SK-N-SH (cell line): Measurements from ENCODE around the gene SLC26A1. TPM values are rescaled to one million over a fixed set of nuclear protein-coding genes. Genes with fewer than 3 reads are reported as not detected.

Source experiments
- CTCF ChIA-PET: fragments of 300-600, 350-600 bp; formaldehyde crosslinking; extraction: SDS; loops from one replicate; lab custom pipeline; 2021; lab: Yijun Ruan, JAX
- POLR2A ChIA-PET: fragments of 350-600 bp; sonication (Branson Sonifier 250); formaldehyde crosslinking; extraction: SDS; loops from one replicate; lab custom pipeline; 2020; ENCODE audit warnings: antibody characterized with exemption, inconsistent platforms; lab: Yijun Ruan, JAX
- DNase-seq: peaks from one replicate; pipeline ENCODE4 v3.0.0; 2012
- H2AFZ ChIP-seq: fragments of 200-600 bp; sonication (generic); 2 replicates; pipeline ENCODE4 v1.8.1; 2016; ENCODE audit warnings: antibody characterized with exemption, mild to moderate bottlenecking, low read depth
- H3F3A ChIP-seq: fragments of 200-600 bp; sonication (generic); replicated peaks from 2 replicates; pipeline ENCODE3; 2016; ENCODE audit warnings: antibody characterized with exemption, mild to moderate bottlenecking; ENCODE audit not compliant: insufficient read depth
- H3K27ac ChIP-seq, 2 experiments: fragments of 200-500 bp in 1 of 2; fragments of 200-600 bp in 1 of 2; sonication (Bioruptor generic) in 1 of 2; sonication (generic), shearing (Covaris generic) in 1 of 2; 2 replicates each; pipeline versions ENCODE4 v1.5.1 to v1.6.1; 2014 to 2016; ENCODE audit warnings: low read depth in 2 of 2, inconsistent platforms in 1 of 2, low read length in 1 of 2, mild to moderate bottlenecking in 1 of 2, mixed read lengths in 1 of 2
- H3K27me3 ChIP-seq: fragments of 200-600 bp; sonication (generic), shearing (Covaris generic); 2 replicates; pipeline ENCODE4 v1.6.1; 2016; ENCODE audit warnings: mixed run types; ENCODE audit not compliant: insufficient read depth
- H3K36me3 ChIP-seq, 2 experiments: fragments of 200-500 bp in 1 of 2; fragments of 200-600 bp in 1 of 2; sonication (Bioruptor generic) in 1 of 2; sonication (generic) in 1 of 2; replicated peaks in 1 of 2; 2 replicates each; pipeline versions ENCODE3 to v1.5.1; 2014 to 2016; ENCODE audit warnings: low read length in 1 of 2, mild to moderate bottlenecking in 1 of 2; ENCODE audit not compliant: insufficient read depth in 2 of 2, control insufficient read depth in 1 of 2
- H3K4me1 ChIP-seq, 2 experiments: fragments of 200-500 bp in 1 of 2; fragments of 200-600 bp in 1 of 2; sonication (Bioruptor generic) in 1 of 2; sonication (generic), shearing (Covaris generic) in 1 of 2; 2 replicates each; pipeline versions ENCODE4 v1.5.1 to v1.6.1; 2014 to 2016; ENCODE audit warnings: low read depth in 1 of 2, low read length in 1 of 2, mixed run types in 1 of 2; ENCODE audit not compliant: insufficient read depth in 2 of 2, control insufficient read depth in 1 of 2
- H3K4me2 ChIP-seq: fragments of 200-600 bp; sonication (generic), shearing (Covaris generic); 2 replicates; pipeline ENCODE4 v1.6.1; 2017; ENCODE audit warnings: mixed run types
- H3K4me3 ChIP-seq, 2 experiments: fragments of 200-500 bp in 1 of 2; fragments of 200-600 bp in 1 of 2; sonication (Bioruptor generic) in 1 of 2; sonication (generic), shearing (Covaris generic) in 1 of 2; 2 replicates each; pipeline versions ENCODE4 v1.5.1 to v1.8.1; 2014 to 2016; ENCODE audit warnings: low read depth in 2 of 2, inconsistent platforms in 1 of 2, low read length in 1 of 2, mild to moderate bottlenecking in 1 of 2, mixed read lengths in 1 of 2, moderate library complexity in 1 of 2
- H3K79me2 ChIP-seq: fragments of 200-600 bp; sonication (generic); 2 replicates; pipeline ENCODE4 v1.8.1; 2017; ENCODE audit warnings: mild to moderate bottlenecking; ENCODE audit not compliant: insufficient read depth
- H3K9ac ChIP-seq: fragments of 200-600 bp; sonication (generic); 2 replicates; pipeline ENCODE4 v1.6.1; 2017; ENCODE audit warnings: mixed run types
- H3K9me2 ChIP-seq: fragments of 200-600 bp; sonication (generic); 2 replicates; pipeline ENCODE4 v1.6.1; 2017; ENCODE audit warnings: mixed run types
- H3K9me3 ChIP-seq: fragments of 200-600 bp; sonication (generic); 2 replicates; pipeline ENCODE4 v1.6.1; 2017; ENCODE audit warnings: mixed run types, mild to moderate bottlenecking, moderate library complexity
- H4K20me1 ChIP-seq: fragments of 200-600 bp; sonication (generic); 2 replicates; pipeline ENCODE4 v1.6.1; 2017; ENCODE audit warnings: mild to moderate bottlenecking, mixed run types; ENCODE audit not compliant: insufficient read depth
- CHD2 ChIP-seq: fragments of 150-350 bp; IDR thresholded peaks from 2 replicates; pipeline ENCODE4 v1.6.1; 2018; ENCODE audit warnings: low read length; ENCODE audit not compliant: partially characterized antibody
- ELF1 ChIP-seq: IDR thresholded peaks from 2 replicates; pipeline ENCODE4 v1.4.0; 2012
- EP300 ChIP-seq, 2 experiments: IDR thresholded peaks; 2 replicates each; pipeline versions ENCODE4 v1.4.0 to v1.6.1; 2012; ENCODE audit warnings: borderline replicate concordance in 1 of 2, low read depth in 1 of 2, low read length in 1 of 2
- FOSL2 ChIP-seq: IDR thresholded peaks from 2 replicates; pipeline ENCODE4 v1.4.0; 2012; ENCODE audit warnings: low read depth, mild to moderate bottlenecking, moderate library complexity, borderline replicate concordance
- FOXM1 ChIP-seq: IDR thresholded peaks from 2 replicates; pipeline ENCODE4 v1.4.0; 2012; ENCODE audit warnings: low read depth, mild to moderate bottlenecking
- JUND ChIP-seq: IDR thresholded peaks from 2 replicates; pipeline ENCODE4 v1.4.0; 2012
- NFIC ChIP-seq: IDR thresholded peaks from 2 replicates; pipeline ENCODE4 v1.4.0; 2012; ENCODE audit warnings: borderline replicate concordance
- PBX3 ChIP-seq: IDR thresholded peaks from 2 replicates; pipeline ENCODE4; 2012
- RAD21 ChIP-seq: IDR thresholded peaks from 2 replicates; pipeline ENCODE4 v1.6.1; 2012; ENCODE audit warnings: mild to moderate bottlenecking, low read length
- RCOR1 ChIP-seq: fragments of 150-350 bp; IDR thresholded peaks from 2 replicates; pipeline ENCODE4 v1.6.1; 2017; ENCODE audit warnings: antibody characterized with exemption, low read length
- RFX5 ChIP-seq: IDR thresholded peaks from 2 replicates; pipeline ENCODE4 v1.6.1; 2012; ENCODE audit warnings: mild to moderate bottlenecking, improper control_type of control experiment, low read length
- TAF1 ChIP-seq: IDR thresholded peaks from 2 replicates; pipeline ENCODE4 v1.6.1; 2012; ENCODE audit warnings: low read depth, mild to moderate bottlenecking, low read length, moderate library complexity, borderline replicate concordance
- TCF12 ChIP-seq: IDR thresholded peaks from 2 replicates; pipeline ENCODE4 v1.4.0; 2012
- YY1 ChIP-seq: IDR thresholded peaks from 2 replicates; pipeline ENCODE4 v1.4.0; 2012; ENCODE audit warnings: low read depth, mild to moderate bottlenecking
- ZBTB33 ChIP-seq: IDR thresholded peaks from 2 replicates; pipeline ENCODE4 v1.4.0; 2012; ENCODE audit warnings: low read depth, borderline replicate concordance
- WGBS: methylation state at CpG from one replicate; pipeline ENCODE4 v1.1.6; 2017; ENCODE audit warnings: low lambda C conversion rate; 5-methylcytosine and 5-hydroxymethylcytosine counted together
- polyA plus RNA-seq, 3 experiments: library from polyadenylated mRNA; depleted of rRNA; stranded (reverse); fragments of >200 nt; gene quantifications; 2 replicates each; pipeline ENCODE4 v1.2.3, GENCODE V29; 2012
- TF ChIP-seq, protein P1 (sequence below): fragments of 200-600 bp; sonication (generic); IDR thresholded peaks from 2 replicates; pipeline ENCODE4 v1.6.1; 2017; ENCODE audit warnings: antibody characterized with exemption, mild to moderate bottlenecking, moderate library complexity
- TF ChIP-seq, protein P2 (sequence below): fragments of 150-350 bp; IDR thresholded peaks from 2 replicates; pipeline ENCODE4 v1.6.1; 2016; ENCODE audit warnings: mild to moderate bottlenecking, low read depth, low read length
- TF ChIP-seq, protein P3 (sequence below): IDR thresholded peaks from 2 replicates; pipeline ENCODE4 v1.6.1; 2012; ENCODE audit warnings: mild to moderate bottlenecking, low read depth, low read length, moderate library complexity

SLC26A1 gene
- polyA plus RNA-seq, 1 of the 3 experiments (the other 2 are of a cell fraction) = 0.05 TPM

GRCh38 chr4:958314-958665 is 34.9 kb downstream of the SLC26A1 start (continued):
- TF ChIP-seq, protein P1, sequence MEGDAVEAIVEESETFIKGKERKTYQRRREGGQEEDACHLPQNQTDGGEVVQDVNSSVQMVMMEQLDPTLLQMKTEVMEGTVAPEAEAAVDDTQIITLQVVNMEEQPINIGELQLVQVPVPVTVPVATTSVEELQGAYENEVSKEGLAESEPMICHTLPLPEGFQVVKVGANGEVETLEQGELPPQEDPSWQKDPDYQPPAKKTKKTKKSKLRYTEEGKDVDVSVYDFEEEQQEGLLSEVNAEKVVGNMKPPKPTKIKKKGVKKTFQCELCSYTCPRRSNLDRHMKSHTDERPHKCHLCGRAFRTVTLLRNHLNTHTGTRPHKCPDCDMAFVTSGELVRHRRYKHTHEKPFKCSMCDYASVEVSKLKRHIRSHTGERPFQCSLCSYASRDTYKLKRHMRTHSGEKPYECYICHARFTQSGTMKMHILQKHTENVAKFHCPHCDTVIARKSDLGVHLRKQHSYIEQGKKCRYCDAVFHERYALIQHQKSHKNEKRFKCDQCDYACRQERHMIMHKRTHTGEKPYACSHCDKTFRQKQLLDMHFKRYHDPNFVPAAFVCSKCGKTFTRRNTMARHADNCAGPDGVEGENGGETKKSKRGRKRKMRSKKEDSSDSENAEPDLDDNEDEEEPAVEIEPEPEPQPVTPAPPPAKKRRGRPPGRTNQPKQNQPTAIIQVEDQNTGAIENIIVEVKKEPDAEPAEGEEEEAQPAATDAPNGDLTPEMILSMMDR = no peak
- TF ChIP-seq JUND = no peak
- no peak for TF ChIP-seq NFIC
- TF ChIP-seq CHD2 = no peak
- TF ChIP-seq EP300 (IDR thresholded peaks at IDR 0.05; ENCODE audit: borderline replicate concordance in 1 of 2, low read depth in 1 of 2, low read length in 1 of 2) = no peak
- no peak for TF ChIP-seq ZBTB33
- TF ChIP-seq, protein P2, sequence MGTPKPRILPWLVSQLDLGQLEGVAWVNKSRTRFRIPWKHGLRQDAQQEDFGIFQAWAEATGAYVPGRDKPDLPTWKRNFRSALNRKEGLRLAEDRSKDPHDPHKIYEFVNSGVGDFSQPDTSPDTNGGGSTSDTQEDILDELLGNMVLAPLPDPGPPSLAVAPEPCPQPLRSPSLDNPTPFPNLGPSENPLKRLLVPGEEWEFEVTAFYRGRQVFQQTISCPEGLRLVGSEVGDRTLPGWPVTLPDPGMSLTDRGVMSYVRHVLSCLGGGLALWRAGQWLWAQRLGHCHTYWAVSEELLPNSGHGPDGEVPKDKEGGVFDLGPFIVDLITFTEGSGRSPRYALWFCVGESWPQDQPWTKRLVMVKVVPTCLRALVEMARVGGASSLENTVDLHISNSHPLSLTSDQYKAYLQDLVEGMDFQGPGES = no peak
- TF ChIP-seq, all 33 proteins: peak for 0

DNA sequence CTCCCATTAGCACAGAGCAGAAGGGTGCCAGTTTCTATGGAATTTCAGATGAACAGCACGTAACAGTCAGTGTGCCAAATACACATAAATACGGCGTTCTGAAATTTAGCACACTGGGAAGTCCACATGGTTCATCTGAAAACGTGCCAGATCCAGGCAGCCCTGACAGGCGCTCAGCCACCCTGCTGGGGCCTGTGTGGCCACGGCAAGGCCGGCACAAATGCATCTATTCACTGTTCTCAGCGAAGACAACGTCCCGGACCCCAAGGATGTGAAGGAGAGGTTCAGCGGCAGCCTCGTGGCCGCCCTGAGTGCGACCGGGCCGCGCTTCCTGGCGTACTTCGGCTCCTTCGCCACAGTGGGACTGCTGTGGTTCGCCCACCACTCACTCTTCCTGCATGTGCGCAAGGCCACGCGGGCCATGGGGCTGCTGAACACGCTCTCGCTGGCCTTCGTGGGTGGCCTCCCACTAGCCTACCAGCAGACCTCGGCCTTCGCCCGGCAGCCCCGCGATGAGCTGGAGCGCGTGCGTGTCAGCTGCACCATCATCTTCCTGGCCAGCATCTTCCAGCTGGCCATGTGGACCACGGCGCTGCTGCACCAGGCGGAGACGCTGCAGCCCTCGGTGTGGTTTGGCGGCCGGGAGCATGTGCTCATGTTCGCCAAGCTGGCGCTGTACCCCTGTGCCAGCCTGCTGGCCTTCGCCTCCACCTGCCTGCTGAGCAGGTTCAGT is 35.5 kb downstream of the SLC26A1 start:
- 94% methylated on average over 30 of the region's 45 CpGs for WGBS
- TF ChIP-seq RFX5 = no peak
- no peak for TF ChIP-seq TCF12
- TF ChIP-seq NFIC = no peak
- no peak for TF ChIP-seq ELF1
- TF ChIP-seq FOSL2 = no peak
- TF ChIP-seq PBX3 = no peak
- TF ChIP-seq FOXM1 = no peak
- TF ChIP-seq YY1 = no peak
- TF ChIP-seq, protein P3, sequence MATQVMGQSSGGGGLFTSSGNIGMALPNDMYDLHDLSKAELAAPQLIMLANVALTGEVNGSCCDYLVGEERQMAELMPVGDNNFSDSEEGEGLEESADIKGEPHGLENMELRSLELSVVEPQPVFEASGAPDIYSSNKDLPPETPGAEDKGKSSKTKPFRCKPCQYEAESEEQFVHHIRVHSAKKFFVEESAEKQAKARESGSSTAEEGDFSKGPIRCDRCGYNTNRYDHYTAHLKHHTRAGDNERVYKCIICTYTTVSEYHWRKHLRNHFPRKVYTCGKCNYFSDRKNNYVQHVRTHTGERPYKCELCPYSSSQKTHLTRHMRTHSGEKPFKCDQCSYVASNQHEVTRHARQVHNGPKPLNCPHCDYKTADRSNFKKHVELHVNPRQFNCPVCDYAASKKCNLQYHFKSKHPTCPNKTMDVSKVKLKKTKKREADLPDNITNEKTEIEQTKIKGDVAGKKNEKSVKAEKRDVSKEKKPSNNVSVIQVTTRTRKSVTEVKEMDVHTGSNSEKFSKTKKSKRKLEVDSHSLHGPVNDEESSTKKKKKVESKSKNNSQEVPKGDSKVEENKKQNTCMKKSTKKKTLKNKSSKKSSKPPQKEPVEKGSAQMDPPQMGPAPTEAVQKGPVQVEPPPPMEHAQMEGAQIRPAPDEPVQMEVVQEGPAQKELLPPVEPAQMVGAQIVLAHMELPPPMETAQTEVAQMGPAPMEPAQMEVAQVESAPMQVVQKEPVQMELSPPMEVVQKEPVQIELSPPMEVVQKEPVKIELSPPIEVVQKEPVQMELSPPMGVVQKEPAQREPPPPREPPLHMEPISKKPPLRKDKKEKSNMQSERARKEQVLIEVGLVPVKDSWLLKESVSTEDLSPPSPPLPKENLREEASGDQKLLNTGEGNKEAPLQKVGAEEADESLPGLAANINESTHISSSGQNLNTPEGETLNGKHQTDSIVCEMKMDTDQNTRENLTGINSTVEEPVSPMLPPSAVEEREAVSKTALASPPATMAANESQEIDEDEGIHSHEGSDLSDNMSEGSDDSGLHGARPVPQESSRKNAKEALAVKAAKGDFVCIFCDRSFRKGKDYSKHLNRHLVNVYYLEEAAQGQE = no peak
- no peak for TF ChIP-seq RCOR1
- no peak for TF ChIP-seq RAD21
- TF ChIP-seq TAF1 = no peak

More for the DNA sequence above, 35.5 kb downstream of the SLC26A1 start:
- Histone ChIP-seq H3K9ac (no peak overlapping the region), H4K20me1 (no peaks in the 10 kb centered on the region), H2AFZ (no peak overlapping the region), H3K36me3 (peaks cover 0 to 34% of the 10 kb centered on the region in 2 experiments), H3K27ac (no peak overlapping the region), H3K79me2 (no peaks in the 10 kb centered on the region), H3K4me1 (no peaks in the 10 kb centered on the region), H3K27me3 (no peaks in the 10 kb centered on the region), H3K4me2 (no peak overlapping the region), H3K4me3 (no peak overlapping the region), H3F3A (no peaks in the 10 kb centered on the region), H3K9me2 (no peaks in the 10 kb centered on the region), H3K9me3 (no peaks in the 10 kb centered on the region)
- peak; percentile 21 for DNase-seq
- POLR2A ChIA-PET = no interaction called here
- CTCF ChIA-PET = no interaction called here
